Neural progenitor cell (in vitro differentiated cells): ENCODE results near the gene ACP5.

Experiments used
- EZH2 ChIP-seq: fragments of 200-600 bp; sonication (generic); IDR thresholded peaks from 2 replicates; pipeline ENCODE4 v1.6.1; 2017; ENCODE audit warnings: antibody characterized with exemption, mild to moderate bottlenecking, moderate library complexity
- EZH2phosphoT487 ChIP-seq: fragments of 200-600 bp; sonication (generic); IDR thresholded peaks from 2 replicates; pipeline ENCODE4 v1.6.1; 2017; ENCODE audit warnings: antibody characterized with exemption
- TF ChIP-seq, protein P1 (sequence below): fragments of 200-600 bp; sonication (generic); IDR thresholded peaks from 2 replicates; pipeline ENCODE4 v1.5.1; 2017; ENCODE audit warnings: antibody characterized with exemption, mild to moderate bottlenecking

DNA sequence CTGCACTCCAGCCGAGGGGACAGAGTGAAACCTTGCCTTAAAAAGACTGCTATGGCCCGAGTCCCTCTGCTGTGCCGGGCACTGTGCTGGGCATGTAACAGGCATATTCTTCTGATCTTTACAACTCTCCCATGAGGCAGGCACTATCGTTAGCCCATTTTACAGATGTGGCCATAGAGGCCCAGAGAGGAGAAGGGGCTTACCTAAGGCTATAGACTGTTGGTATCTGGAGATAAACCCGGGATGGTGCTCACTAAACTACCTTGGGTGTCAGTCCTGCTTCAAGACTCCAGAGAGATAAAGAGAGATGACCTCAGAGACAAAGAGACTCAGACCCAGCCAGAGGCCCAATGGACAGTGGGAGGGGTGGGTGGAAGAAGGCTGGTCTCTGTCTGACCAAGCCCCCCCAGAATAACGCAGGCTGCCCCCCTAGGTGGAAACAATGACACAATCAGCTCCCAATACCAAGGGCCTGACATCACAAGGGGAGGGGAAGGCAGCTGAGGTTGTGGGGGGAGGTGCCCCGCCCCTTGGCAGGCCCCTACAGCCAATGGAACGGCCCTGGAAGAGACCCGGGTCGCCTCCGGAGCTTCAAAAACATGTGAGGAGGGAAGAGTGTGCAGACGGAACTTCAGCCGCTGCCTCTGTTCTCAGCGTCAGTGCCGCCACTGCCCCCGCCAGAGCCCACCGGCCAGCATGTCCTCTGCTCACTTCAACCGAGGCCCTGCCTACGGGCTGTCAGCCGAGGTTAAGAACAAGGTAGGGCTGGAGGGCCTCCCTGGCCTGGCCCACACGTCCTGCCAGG, 39.0 kb downstream of the ACP5 start, which contains the start of gene CNN1:
- TF ChIP-seq, protein P1, sequence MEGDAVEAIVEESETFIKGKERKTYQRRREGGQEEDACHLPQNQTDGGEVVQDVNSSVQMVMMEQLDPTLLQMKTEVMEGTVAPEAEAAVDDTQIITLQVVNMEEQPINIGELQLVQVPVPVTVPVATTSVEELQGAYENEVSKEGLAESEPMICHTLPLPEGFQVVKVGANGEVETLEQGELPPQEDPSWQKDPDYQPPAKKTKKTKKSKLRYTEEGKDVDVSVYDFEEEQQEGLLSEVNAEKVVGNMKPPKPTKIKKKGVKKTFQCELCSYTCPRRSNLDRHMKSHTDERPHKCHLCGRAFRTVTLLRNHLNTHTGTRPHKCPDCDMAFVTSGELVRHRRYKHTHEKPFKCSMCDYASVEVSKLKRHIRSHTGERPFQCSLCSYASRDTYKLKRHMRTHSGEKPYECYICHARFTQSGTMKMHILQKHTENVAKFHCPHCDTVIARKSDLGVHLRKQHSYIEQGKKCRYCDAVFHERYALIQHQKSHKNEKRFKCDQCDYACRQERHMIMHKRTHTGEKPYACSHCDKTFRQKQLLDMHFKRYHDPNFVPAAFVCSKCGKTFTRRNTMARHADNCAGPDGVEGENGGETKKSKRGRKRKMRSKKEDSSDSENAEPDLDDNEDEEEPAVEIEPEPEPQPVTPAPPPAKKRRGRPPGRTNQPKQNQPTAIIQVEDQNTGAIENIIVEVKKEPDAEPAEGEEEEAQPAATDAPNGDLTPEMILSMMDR: no peak
- no peak for TF ChIP-seq EZH2
- TF ChIP-seq EZH2phosphoT487: no peak
